Amniotic stem cell (primary cell): ENCODE measurements around the gene CDH13.

ENCODE experiments used
- DNase-seq: peaks from one replicate; lab custom pipeline; 2025; lab: John Stamatoyannopoulos, UW

Gene CDH13

DNA sequence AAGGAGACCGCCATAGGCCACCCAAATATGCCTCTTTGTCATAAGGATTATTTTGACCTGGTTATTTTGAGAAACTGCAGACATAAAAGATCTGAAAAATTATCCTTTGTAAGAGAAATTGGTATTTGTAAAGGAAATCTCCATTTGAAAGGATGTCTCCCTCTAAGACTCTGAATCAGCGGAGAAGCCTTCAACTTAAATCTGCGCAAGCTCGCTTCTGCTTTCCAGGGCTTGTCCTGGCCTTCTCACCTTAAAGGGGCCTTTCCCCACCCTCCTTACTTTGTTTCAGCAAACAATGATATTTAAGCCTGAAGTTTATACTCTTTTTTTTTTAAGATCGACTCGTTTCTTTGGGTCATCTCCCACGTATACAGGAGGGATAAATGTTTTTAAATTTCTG, 1215.5 kb downstream of the CDH13 start:
- DNase-seq = no peak

- no peak for DNase-seq
Measured at GRCh38 chr16:83842756-83843507, 1216.2 kb downstream of the CDH13 start.

DNA sequence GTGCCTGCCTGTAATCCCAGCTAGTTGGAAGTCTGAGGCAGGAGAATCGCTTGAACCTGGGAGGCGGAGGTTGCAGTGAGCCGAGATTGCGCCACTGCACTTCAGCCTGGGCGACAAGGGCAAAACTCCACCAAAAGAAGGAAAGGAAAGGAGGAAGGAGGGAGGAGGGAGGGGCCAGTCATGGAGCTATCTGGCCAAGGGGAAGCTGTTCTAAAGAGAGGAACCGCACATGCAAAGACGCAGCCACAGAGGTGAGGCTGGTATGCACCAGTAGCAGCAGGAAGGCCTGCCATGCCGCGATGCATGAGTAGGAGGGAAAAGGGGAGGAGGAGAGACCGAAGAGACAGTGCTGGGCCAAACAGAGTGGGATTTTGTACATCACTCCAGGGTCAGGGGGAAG, 1216.9 kb downstream of the CDH13 start:
- no peak for DNase-seq

DNA sequence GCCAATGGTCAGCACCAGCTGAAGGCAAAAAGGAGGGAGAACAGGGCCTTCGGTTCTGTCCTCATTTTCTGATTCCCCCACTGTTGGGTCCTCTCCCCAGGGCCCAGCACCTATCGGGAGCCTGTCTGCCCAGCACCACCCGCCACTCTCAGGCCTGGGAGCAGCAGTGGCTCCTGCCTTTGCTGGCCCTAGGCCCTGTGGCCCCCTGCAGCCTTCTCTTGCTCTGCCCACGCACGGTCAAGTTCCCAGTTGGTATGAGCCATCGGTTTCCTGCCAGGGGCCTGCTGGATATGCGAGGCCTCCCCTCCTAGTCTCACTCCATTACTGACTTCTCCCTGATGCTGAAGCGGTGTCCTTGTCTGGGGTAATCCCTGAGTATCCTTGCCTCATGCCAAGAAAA, 1218.5 kb downstream of the CDH13 start:
- DNase-seq = no peak

- DNase-seq = no peak
Measured at GRCh38 chr16:83847371-83848225, 1220.8 kb downstream of the CDH13 start.

GRCh38 chr16:83849421-83849820, 1222.7 kb downstream of the CDH13 start:
- DNase-seq = no peak
